Right lobe of liver (tissue), 6 donors: ENCODE measurements around the gene DMWD. TPM values are rescaled to one million over a fixed set of nuclear protein-coding genes. Genes with fewer than 3 reads are reported as not detected.
"Not testable (repeated sequence)": the region's sequence is repeated elsewhere in the genome, so short reads cannot be mapped to it uniquely, and the experiment has no call there.

Experiments used
- ATAC-seq, 4 donors: fragments of 200-7000 bp; cut with Tn5 transposase; one replicate each; pipeline ENCODE4 v1.9.1; 2020; ENCODE audit warnings: mild to moderate bottlenecking in 4 of 4, moderate library complexity in 4 of 4
- DNase-seq, 3 donors: peaks; one replicate each; pipeline ENCODE4 v3.0.0-alpha.2; 2020
- H3K27ac ChIP-seq, 3 donors: fragments of 200-600 bp; one replicate each; pipeline ENCODE4 v1.8.0; 2022
- H3K27me3 ChIP-seq, 2 donors: fragments of 200-600 bp; one replicate each; pipeline ENCODE4 v1.8.0; 2022
- H3K36me3 ChIP-seq, 4 donors: fragments of 200-600 bp; sonication (generic) in 1 of 4; one replicate each; pipeline versions ENCODE4 v1.5.1 to v1.8.0; 2017 to 2022; ENCODE audit warnings: control low read depth in 1 of 4
- H3K4me1 ChIP-seq, 4 donors: fragments of 200-600 bp; sonication (generic) in 1 of 4; one replicate each; pipeline versions ENCODE4 v1.5.1 to v1.8.0; 2017 to 2022; ENCODE audit warnings: control low read depth in 1 of 4
- H3K4me3 ChIP-seq, 3 donors: fragments of 200-600 bp; one replicate each; pipeline ENCODE4 v1.8.0; 2022
- H3K9me3 ChIP-seq, 4 donors: fragments of 200-600 bp; sonication (generic) in 1 of 4; one replicate each; pipeline versions ENCODE4 v1.5.1 to v1.8.0; 2017 to 2022; ENCODE audit warnings: control low read depth in 1 of 4
- POLR2A ChIP-seq: fragments of 450-650 bp; IDR thresholded peaks from one replicate; pipeline ENCODE4 v1.6.1; 2017; ENCODE audit warnings: antibody characterized with exemption, mild to moderate bottlenecking
- WGBS: methylation state at CpG from one replicate; pipeline ENCODE4 v1.1.6; 2018; ENCODE audit warnings: low coverage, low lambda C conversion rate; ENCODE audit not compliant: insufficient coverage; ENCODE audit errors: missing lambda C conversion rate; 5-methylcytosine and 5-hydroxymethylcytosine counted together
- intact Hi-C, 2 donors: fragments of 100-400 bp; cut with DNase I; formaldehyde crosslinking; loops; one replicate each; pipeline versions ENCODE4 v1.11.2 to v1.14.1; 2022
- total RNA-seq, 6 experiments: library from RNA; depleted of rRNA in 2 of 6; stranded (reverse); fragments of >200 nt in 2 of 6; fragmentation: NEBNext Ultra II Directional in 3 of 6; extraction: Animal tissue kit (Norgen Biotek cat#: 25700) in 3 of 6; gene quantifications; one replicate each; pipeline versions ENCODE4 v1.1.0 to v1.2.4, GENCODE V29; 2016 to 2023
- TF ChIP-seq, protein P1 (sequence below), 4 donors: fragments of 200-600 bp in 3 of 4; fragments of 450-650 bp in 1 of 4; IDR thresholded peaks; one replicate each; pipeline versions ENCODE4 v1.5.1 to v1.8.0; 2016 to 2022; ENCODE audit warnings: antibody characterized with exemption in 4 of 4, mild to moderate bottlenecking in 2 of 4
- donor health status: DM: no; HTN: yes; CAD: no.
- donor health status: DM: no; HTN: no; CAD: no.
- donor health status: DM: no; HTN: no; CAD: no.
- donor health status: DM: no; HTN: yes; CAD: no.
- donor health status: DM: no; HTN: yes; CAD: no.

Gene DMWD
- total RNA-seq, 6 experiments from 2014 or later: 8.3 to 14.3 (median 11.9) TPM

DNA sequence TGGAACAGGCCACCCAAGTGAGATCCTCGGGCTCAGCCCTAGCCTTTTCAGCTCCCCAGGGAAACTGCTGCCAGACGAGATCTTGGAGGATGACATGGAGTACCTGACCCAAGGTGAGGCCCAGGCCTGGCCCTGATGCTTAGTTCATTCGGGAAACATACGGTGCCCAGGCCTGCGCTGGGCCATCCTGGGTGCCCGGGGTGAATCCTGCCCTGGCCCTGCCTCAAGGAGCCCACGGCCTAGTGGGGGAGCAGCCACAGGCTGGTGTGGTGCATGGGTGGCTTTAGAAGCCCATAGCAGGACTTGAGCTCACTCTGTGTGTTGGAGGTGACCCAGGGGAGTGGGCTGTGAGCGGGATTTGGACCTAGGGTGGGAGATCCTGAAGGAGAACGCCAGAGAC lies 33.7 kb downstream of the DMWD start:
- H3K4me3 ChIP-seq: no peak overlapping the region
- ATAC-seq (no peak), DNase-seq (no peak)
- TF ChIP-seq, protein P1, sequence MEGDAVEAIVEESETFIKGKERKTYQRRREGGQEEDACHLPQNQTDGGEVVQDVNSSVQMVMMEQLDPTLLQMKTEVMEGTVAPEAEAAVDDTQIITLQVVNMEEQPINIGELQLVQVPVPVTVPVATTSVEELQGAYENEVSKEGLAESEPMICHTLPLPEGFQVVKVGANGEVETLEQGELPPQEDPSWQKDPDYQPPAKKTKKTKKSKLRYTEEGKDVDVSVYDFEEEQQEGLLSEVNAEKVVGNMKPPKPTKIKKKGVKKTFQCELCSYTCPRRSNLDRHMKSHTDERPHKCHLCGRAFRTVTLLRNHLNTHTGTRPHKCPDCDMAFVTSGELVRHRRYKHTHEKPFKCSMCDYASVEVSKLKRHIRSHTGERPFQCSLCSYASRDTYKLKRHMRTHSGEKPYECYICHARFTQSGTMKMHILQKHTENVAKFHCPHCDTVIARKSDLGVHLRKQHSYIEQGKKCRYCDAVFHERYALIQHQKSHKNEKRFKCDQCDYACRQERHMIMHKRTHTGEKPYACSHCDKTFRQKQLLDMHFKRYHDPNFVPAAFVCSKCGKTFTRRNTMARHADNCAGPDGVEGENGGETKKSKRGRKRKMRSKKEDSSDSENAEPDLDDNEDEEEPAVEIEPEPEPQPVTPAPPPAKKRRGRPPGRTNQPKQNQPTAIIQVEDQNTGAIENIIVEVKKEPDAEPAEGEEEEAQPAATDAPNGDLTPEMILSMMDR (IDR thresholded peaks at IDR 0.05): no peak
- TF ChIP-seq POLR2A: no peak
- H3K9me3 ChIP-seq: no peaks in the 10 kb centered on the region
- no peak overlapping the region for H3K27ac ChIP-seq
- H3K36me3 ChIP-seq: no peaks in the 10 kb centered on the region
- no peaks in the 10 kb centered on the region for H3K4me1 ChIP-seq
- H3K27me3 ChIP-seq: no peaks in the 10 kb centered on the region
- WGBS: 87% methylated on average over 3 of the region's 9 CpGs
- intact Hi-C loops: no loop called here

DNA sequence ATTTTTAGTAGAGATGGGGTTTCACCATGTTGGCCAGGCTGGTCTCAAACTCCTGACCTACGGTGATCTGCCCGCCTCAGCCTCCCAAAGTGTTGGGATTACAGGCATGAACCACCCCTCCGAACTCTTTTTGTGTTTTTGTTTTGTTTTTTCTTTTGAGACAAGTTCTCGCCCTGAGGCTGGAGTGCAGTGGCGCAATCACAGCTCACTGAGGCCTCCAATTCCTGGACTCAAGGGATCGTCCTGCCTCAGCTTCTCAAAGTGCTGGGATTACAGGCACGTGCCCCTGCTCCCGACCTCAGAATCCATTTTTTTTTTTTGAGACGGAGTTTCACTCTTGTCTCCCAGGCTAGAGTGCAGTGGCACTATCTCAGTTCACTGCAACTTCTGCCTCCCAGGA lies 35.0 kb downstream of the DMWD start:
- ATAC-seq (no peak), DNase-seq (no peak)
- WGBS: 82% methylated on average over 9 of the region's 9 CpGs
- TF ChIP-seq, protein P1 (IDR thresholded peaks at IDR 0.05): no peak
- no peak for TF ChIP-seq POLR2A
- intact Hi-C loops: no loop called here
- no peaks in the 10 kb centered on the region for H3K4me1 ChIP-seq
- no peaks in the 10 kb centered on the region for H3K27me3 ChIP-seq
- H3K36me3 ChIP-seq: no peaks in the 10 kb centered on the region
- H3K4me3 ChIP-seq: no peak overlapping the region
- H3K27ac ChIP-seq: no peak overlapping the region
- H3K9me3 ChIP-seq: no peaks in the 10 kb centered on the region

DNA sequence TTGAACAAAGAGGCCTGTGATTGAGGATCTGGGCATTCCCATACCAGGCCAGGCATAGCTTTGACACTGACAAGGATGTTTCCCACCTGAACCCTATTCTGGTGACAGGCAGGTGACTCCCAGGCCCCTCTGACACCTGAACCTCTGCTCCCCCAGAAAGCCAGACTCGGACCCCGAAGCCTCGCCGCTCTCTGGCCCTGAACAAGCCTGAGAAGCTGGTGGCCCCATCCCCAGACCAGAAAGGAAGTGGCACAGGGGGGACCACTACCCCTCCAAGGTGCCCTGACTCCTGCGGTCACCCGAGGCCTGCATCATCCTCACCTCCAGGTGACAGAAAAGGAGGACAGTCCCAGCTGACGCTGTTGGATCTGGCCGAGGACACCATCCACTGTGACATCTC lies 38.3 kb downstream of the DMWD start:
- H3K4me3 ChIP-seq: no peak overlapping the region
- H3K27ac ChIP-seq: no peak overlapping the region
- no peaks in the 10 kb centered on the region for H3K27me3 ChIP-seq
- no CpG with 5 or more reads among the region's 8 CpGs for WGBS
- TF ChIP-seq, protein P1 (IDR thresholded peaks at IDR 0.05): no peak
- no peak for TF ChIP-seq POLR2A
- H3K36me3 ChIP-seq: no peaks in the 10 kb centered on the region
- intact Hi-C loops: no loop called here
- H3K9me3 ChIP-seq: no peaks in the 10 kb centered on the region
- ATAC-seq (no peak), DNase-seq (no peak)
- H3K4me1 ChIP-seq: no peaks in the 10 kb centered on the region

DNA sequence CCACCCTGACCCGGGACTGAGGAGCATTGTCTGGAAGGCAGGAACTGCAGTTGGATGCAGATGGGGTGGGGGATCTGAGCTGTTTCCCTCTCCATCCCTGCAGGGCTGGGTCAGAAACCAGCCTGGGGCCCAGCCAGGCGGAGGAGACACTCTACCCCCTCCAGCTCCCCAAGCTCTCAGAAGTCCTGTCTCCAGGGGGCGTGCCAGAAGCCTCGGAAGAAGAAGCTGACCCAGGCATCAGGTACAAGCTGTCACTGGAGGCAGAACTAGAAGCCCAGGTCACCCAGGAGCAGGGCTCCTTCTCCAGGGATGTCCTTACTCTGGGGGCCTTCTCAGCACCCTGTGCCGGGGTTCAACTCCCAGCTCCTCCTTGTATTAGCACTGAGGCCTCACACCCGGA lies 39.1 kb downstream of the DMWD start:
- H3K27ac ChIP-seq: no peak overlapping the region
- no peaks in the 10 kb centered on the region for H3K36me3 ChIP-seq
- no peaks in the 10 kb centered on the region for H3K9me3 ChIP-seq
- no CpG with 5 or more reads among the region's 6 CpGs for WGBS
- no peaks in the 10 kb centered on the region for H3K4me1 ChIP-seq
- TF ChIP-seq, protein P1 (IDR thresholded peaks at IDR 0.05): no peak
- no peak for TF ChIP-seq POLR2A
- intact Hi-C loops: no loop called here
- H3K27me3 ChIP-seq: no peaks in the 10 kb centered on the region
- ATAC-seq (no peak), DNase-seq (no peak)
- no peak overlapping the region for H3K4me3 ChIP-seq

DNA sequence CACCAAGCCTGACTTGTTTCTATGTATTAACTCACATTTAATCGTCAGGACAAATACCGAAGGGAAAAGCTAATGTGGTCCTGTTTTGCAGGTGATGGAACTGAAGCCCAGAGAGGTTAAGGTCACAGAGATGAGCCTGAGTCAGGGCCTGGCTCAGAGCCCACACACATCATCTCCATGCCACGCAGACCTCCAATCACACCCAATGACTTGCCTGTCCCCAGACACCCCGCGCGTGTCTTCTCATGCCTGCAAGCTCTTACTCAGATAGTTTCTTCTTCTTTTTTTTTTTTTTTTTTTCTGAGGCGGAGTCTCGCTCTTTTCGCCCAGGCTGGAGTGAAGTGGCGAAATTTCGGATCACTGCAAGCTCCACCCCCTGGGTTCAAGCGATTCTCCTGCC lies 40.0 kb downstream of the DMWD start:
- DNase-seq: no peak
- H3K27me3 ChIP-seq: no peaks in the 10 kb centered on the region
- intact Hi-C loops: no loop called here
- TF ChIP-seq, protein P1 (IDR thresholded peaks at IDR 0.05): no peak
- no peak for TF ChIP-seq POLR2A
- no peak for ATAC-seq
- H3K27ac ChIP-seq: no peak overlapping the region
- H3K9me3 ChIP-seq: no peaks in the 10 kb centered on the region
- H3K4me3 ChIP-seq: no peak overlapping the region
- WGBS: 88% methylated on average over 10 of the region's 12 CpGs
- no peaks in the 10 kb centered on the region for H3K4me1 ChIP-seq
- H3K36me3 ChIP-seq: no peaks in the 10 kb centered on the region

DNA sequence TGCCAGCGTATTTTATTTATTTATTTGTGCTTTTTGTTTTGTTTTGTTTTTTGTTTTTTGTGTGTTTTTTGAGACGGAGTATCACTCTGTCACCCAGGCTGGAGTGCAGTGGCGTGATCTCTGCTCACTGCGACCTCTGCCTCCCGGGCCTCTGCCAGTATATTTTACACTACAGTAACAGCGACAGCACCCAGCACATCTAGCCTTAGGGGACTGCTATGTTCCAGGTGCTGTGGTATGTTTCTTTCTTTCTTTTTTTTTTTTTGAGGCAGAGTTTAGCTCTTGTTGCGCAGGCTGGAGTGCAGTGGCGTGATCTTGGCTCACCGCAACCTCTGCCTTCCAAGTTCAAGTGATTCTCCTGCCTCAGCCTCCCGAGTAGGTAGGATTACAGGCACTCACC lies 41.2 kb downstream of the DMWD start:
- intact Hi-C loops, H3K4me3 ChIP-seq, ATAC-seq, H3K9me3 ChIP-seq, H3K36me3 ChIP-seq, DNase-seq, H3K27ac ChIP-seq, H3K4me1 ChIP-seq, H3K27me3 ChIP-seq: not testable (repeated sequence)
- 89% methylated on average over 10 of the region's 10 CpGs for WGBS
